GM12874 (cell line): ENCODE measurements around the gene MTLN.

Source experiments
- TF ChIP-seq, protein P1 (sequence below): IDR thresholded peaks from 2 replicates; pipeline ENCODE4 v1.5.1; 2011; ENCODE audit warnings: low read depth, mild to moderate bottlenecking, control low read depth, low read length, moderate library complexity; ENCODE audit not compliant: insufficient read depth

MTLN gene

DNA sequence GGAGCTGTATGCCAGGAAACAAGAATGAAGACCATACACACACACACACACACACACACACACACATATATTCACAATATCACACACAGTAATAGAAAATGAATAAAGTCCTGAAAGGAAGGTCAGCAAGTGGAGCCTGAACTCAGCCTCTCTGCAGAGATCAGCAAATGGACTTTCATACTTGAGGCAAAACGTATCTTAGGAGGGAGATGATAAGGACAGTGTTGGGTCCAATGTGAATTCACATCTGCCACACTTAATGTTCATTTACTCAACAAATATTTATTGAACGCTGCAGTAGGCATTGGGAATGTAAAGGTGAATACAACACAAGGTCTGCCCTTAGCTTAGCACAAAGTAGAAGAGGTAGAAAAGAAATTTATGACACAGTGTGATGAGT is 2.7 kb upstream of the MTLN start:
- TF ChIP-seq, protein P1, sequence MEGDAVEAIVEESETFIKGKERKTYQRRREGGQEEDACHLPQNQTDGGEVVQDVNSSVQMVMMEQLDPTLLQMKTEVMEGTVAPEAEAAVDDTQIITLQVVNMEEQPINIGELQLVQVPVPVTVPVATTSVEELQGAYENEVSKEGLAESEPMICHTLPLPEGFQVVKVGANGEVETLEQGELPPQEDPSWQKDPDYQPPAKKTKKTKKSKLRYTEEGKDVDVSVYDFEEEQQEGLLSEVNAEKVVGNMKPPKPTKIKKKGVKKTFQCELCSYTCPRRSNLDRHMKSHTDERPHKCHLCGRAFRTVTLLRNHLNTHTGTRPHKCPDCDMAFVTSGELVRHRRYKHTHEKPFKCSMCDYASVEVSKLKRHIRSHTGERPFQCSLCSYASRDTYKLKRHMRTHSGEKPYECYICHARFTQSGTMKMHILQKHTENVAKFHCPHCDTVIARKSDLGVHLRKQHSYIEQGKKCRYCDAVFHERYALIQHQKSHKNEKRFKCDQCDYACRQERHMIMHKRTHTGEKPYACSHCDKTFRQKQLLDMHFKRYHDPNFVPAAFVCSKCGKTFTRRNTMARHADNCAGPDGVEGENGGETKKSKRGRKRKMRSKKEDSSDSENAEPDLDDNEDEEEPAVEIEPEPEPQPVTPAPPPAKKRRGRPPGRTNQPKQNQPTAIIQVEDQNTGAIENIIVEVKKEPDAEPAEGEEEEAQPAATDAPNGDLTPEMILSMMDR: no peak

GRCh38 chr2:110205660-110206455 is 6.5 kb downstream of the MTLN start:
- TF ChIP-seq, protein P1: no peak

GRCh38 chr2:110204408-110205385 is 7.7 kb downstream of the MTLN start, which contains the start of gene NPHP1:
Gene NPHP1 (minus strand): TSS chr2:110205013. CDS start chr2:110204968, 45 bp downstream.
- TF ChIP-seq, protein P1: no peak

DNA sequence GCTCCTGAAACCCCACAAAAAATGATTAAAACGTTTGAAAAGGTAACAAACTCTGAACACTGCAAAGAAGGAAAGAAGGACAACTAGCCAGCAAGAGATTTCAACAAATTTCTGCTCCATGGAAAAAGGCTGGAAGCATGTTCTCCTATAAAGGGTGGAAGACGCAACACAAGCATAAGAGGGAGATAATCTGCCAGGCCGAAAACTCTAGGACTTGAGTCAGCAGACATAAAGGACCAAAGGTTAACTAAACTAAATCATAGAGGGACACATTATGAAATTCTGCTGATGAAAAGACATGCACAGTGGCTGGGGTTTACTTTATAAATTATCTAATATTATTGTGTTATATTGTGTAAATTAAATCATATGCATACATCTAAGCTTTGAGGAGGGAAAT is 14.3 kb downstream of the MTLN start:
- TF ChIP-seq, protein P1: no peak

- TF ChIP-seq, protein P1: no peak
These were observed 14.9 kb downstream of the MTLN start for GRCh38 chr2:110197452-110197851.

DNA sequence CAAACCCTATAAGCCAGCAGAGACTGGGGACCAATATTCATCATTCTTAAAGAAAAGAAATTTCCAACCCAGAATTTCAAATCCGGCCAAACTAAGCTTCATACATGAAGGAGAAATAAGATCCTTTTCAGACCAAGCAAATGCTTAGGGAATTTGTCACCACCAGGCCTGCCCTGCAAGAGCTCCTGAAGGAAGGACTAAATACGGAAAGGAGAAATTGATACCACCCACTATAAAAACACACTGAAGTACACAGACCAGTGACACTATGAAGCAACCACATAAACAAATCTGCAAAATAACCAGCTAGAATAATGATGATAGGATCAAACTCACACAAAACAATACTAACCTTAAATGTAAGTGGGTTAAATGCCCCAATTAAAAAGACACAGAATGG is 29.9 kb downstream of the MTLN start:
- TF ChIP-seq, protein P1: no peak

DNA sequence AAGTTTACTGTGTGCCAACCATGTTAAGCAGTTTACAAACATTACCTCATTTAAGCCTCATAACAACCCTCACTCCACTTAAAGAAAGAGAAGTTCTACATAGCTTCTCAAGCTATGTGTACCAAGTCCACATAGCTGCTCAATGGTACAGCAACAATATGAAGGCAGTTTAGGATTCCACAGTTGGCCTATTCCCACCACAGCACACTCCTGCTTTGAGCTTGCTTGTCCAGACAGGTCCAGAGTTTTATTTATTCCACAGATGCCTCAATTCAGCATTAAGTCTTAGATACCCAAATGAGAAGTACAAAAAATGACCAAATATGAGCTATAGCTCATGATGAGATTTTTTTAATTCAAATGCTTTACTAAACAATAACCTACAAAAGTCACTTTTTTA is 32.3 kb downstream of the MTLN start:
- TF ChIP-seq, protein P1: no peak
